ENCODE data around the gene NCKAP5.

The NCKAP5 gene

GRCh38 chr2:133518700-133519344 is 49.4 kb downstream of the NCKAP5 start:
- H3K9me3 ChIP-seq: no peaks in the 10 kb centered on the region
- no peak overlapping the region for H3K4me3 ChIP-seq (ENCODE audit: low read depth, low read length)
- no peaks in the 10 kb centered on the region for H3K36me3 ChIP-seq
- no peak for DNase-seq
- H3K4me1 ChIP-seq: no peaks in the 10 kb centered on the region
- TF ChIP-seq CTCF (IDR thresholded peaks at IDR 0.05; ENCODE audit: low read depth, low read length): no peak
- H3K27me3 ChIP-seq: no peaks in the 10 kb centered on the region

- no peak for DNase-seq
- Histone ChIP-seq H3K4me1 (no peaks in the 10 kb centered on the region), H3K9me3 (no peaks in the 10 kb centered on the region), H3K36me3 (no peaks in the 10 kb centered on the region), H3K27me3 (no peaks in the 10 kb centered on the region), H3K4me3 (ENCODE audit: low read depth, low read length) (no peak overlapping the region)
- no peak for TF ChIP-seq CTCF (IDR thresholded peaks at IDR 0.05; ENCODE audit: low read depth, low read length)
These were observed 50.4 kb downstream of the NCKAP5 start for GRCh38 chr2:133517876-133518275.

- TF ChIP-seq CTCF (IDR thresholded peaks at IDR 0.05; ENCODE audit: low read depth, low read length): no peak
- no peaks in the 10 kb centered on the region for H3K4me1 ChIP-seq
- H3K36me3 ChIP-seq: no peaks in the 10 kb centered on the region
- no peaks in the 10 kb centered on the region for H3K27me3 ChIP-seq
- no peak for DNase-seq
- H3K4me3 ChIP-seq (ENCODE audit: low read depth, low read length): no peak overlapping the region
- H3K9me3 ChIP-seq: no peaks in the 10 kb centered on the region
These were observed 51.7 kb downstream of the NCKAP5 start for GRCh38 chr2:133516405-133517026.

- no peaks in the 10 kb centered on the region for H3K9me3 ChIP-seq
- no peaks in the 10 kb centered on the region for H3K27me3 ChIP-seq
- no peak for TF ChIP-seq CTCF (IDR thresholded peaks at IDR 0.05; ENCODE audit: low read depth, low read length)
- H3K4me3 ChIP-seq (ENCODE audit: low read depth, low read length): no peak overlapping the region
- DNase-seq: no peak
- H3K4me1 ChIP-seq: no peaks in the 10 kb centered on the region
- H3K36me3 ChIP-seq: no peaks in the 10 kb centered on the region
These were observed 53.0 kb downstream of the NCKAP5 start for GRCh38 chr2:133515271-133515670.

GRCh38 chr2:133513893-133514292 is 54.4 kb downstream of the NCKAP5 start:
- no peak overlapping the region for H3K4me3 ChIP-seq (ENCODE audit: low read depth, low read length)

More at GRCh38 chr2:133513893-133514292, 54.4 kb downstream of the NCKAP5 start:
- TF ChIP-seq CTCF (IDR thresholded peaks at IDR 0.05; ENCODE audit: low read depth, low read length): no peak
- DNase-seq: no peak
- H3K27me3 ChIP-seq: no peaks in the 10 kb centered on the region
- no peaks in the 10 kb centered on the region for H3K4me1 ChIP-seq
- H3K9me3 ChIP-seq: no peaks in the 10 kb centered on the region
- no peaks in the 10 kb centered on the region for H3K36me3 ChIP-seq

Data from BE2C (cell line).